ENCODE measurements around the gene RBFOX2. TPM values are rescaled to one million over a fixed set of nuclear protein-coding genes. Genes with fewer than 3 reads are reported as not detected.

Gene RBFOX2
- total and polyA plus RNA-seq, 2 donors (not counting 1 experiment from before 2014, with no cell fraction given), result not detected

DNA sequence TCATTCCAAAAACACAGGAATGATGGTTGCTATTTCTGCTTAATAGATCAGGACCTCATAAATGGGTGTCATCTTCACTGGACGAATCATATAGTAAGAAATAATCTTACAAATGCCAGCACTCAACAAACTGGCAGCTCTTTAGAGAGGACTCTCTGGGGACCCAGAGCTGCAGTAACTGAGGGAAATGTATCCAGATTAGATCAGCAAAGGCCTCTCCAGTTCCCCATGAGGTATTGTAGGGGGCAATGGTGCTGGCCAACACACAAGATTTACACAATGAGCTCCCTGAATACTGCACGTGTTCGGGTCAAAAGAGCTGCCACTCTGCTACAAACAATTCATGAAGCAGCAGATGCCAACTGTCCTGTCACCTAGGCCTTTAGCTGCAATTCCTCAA is 110.2 kb downstream of the RBFOX2 start:
- POLR2A ChIA-PET, result no interaction called here
- WGBS (ENCODE audit: insufficient coverage), result 93% methylated on average over 2 of the region's 3 CpGs

DNA sequence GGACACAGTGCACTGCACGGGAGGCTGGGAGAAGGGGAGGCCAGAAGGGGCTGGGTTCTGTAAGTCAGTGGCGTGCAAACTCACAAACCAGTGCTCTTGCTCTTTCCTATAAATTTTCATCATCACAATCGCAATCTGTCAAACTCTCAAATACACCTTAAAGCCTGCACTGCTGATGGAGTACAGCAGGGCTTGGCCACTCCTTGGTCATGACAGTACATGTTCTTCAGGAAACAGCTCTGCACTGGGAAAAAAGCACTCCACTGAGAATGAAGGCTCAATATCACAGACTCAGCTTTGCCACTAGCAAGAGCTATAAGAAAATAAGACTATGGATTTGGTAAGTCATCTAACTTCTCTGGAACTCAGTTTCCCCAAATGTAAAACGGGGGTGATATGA is 111.0 kb downstream of the RBFOX2 start:
- Histone ChIP-seq H3K4me2 (replicated peaks; ENCODE audit: low read depth, low read length, poor library complexity, severe bottlenecking) (no peak overlapping the region), H3K4me3 (ENCODE audit: control extremely low read depth in 1 of 5, extremely low read depth in 1 of 5, insufficient read depth in 1 of 5, low read depth in 2 of 5, low read length in 4 of 5) (no peak overlapping the region), H3K9me3 (ENCODE audit: control extremely low read depth in 1 of 3, control insufficient read depth in 2 of 3, insufficient read depth in 1 of 3, low read length in 2 of 3) (no peaks in the 10 kb centered on the region), H3K4me1 (ENCODE audit: control insufficient read depth in 2 of 2, insufficient read depth in 2 of 2, low read length in 2 of 2) (peaks cover 5 to 13% of the 10 kb centered on the region in 2 donors), H3K27ac (ENCODE audit: low read length in 2 of 2) (no peak overlapping the region), H2AFZ (ENCODE audit: insufficient read depth, low read depth, low read length, poor library complexity, severe bottlenecking) (no peak overlapping the region), H3K9ac (ENCODE audit: low read length) (no peak overlapping the region), H3K27me3 (replicated peaks in 1 of 4; ENCODE audit: control extremely low read depth in 1 of 4, control insufficient read depth in 3 of 4, insufficient read depth in 4 of 4, low read length in 3 of 4) (peaks cover 0 to 18% (median 9%) of the 10 kb centered on the region in 4 experiments), H3K36me3 (replicated peaks in 1 of 2; ENCODE audit: control extremely low read depth in 1 of 2, control insufficient read depth in 1 of 2, extremely low read depth in 1 of 2, insufficient read depth in 2 of 2, low read length in 1 of 2) (no peaks in the 10 kb centered on the region), H4K20me1 (ENCODE audit: control insufficient read depth, insufficient read depth, low read length, poor library complexity, severe bottlenecking) (no peaks in the 10 kb centered on the region), H3K79me2 (ENCODE audit: control insufficient read depth, insufficient read depth, low read length) (no peaks in the 10 kb centered on the region)
- ATAC-seq (ENCODE audit: low read depth) (no peak), DNase-seq (no peak)
- H3K27ac Mint-ChIP-seq, result no peak overlapping the region
- no peak overlapping the region for H3K4me3 Mint-ChIP-seq
- POLR2A ChIA-PET, result no interaction called here
- H3K4me1 Mint-ChIP-seq, result peaks cover 14% of the 10 kb centered on the region
- 100% methylated on average over 1 of the region's 4 CpGs for WGBS (ENCODE audit: insufficient coverage)
- H3K9me3 Mint-ChIP-seq (ENCODE audit: insufficient read depth), result no peaks in the 10 kb centered on the region
- peaks cover 40% of the 10 kb centered on the region for H3K27me3 Mint-ChIP-seq
- CTCF ChIA-PET, result no interaction called here
- intact Hi-C loops (cut with micrococcal nuclease), result no loop called here
- TF ChIP-seq, protein P1, sequence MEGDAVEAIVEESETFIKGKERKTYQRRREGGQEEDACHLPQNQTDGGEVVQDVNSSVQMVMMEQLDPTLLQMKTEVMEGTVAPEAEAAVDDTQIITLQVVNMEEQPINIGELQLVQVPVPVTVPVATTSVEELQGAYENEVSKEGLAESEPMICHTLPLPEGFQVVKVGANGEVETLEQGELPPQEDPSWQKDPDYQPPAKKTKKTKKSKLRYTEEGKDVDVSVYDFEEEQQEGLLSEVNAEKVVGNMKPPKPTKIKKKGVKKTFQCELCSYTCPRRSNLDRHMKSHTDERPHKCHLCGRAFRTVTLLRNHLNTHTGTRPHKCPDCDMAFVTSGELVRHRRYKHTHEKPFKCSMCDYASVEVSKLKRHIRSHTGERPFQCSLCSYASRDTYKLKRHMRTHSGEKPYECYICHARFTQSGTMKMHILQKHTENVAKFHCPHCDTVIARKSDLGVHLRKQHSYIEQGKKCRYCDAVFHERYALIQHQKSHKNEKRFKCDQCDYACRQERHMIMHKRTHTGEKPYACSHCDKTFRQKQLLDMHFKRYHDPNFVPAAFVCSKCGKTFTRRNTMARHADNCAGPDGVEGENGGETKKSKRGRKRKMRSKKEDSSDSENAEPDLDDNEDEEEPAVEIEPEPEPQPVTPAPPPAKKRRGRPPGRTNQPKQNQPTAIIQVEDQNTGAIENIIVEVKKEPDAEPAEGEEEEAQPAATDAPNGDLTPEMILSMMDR (IDR thresholded peaks at IDR 0.05), result no peak
- TF ChIP-seq EZH2 (IDR thresholded peaks at IDR 0.05; ENCODE audit: borderline replicate concordance, insufficient read depth, low read depth, low read length, poor library complexity, severe bottlenecking), result no peak

More for the DNA sequence above, 110.2 kb downstream of the RBFOX2 start:
- CTCF ChIA-PET, result no interaction called here
- Histone ChIP-seq H3K4me1 (ENCODE audit: control insufficient read depth in 2 of 2, insufficient read depth in 2 of 2, low read length in 2 of 2) (peaks cover 5 to 13% of the 10 kb centered on the region in 2 donors), H3K27me3 (replicated peaks in 1 of 4; ENCODE audit: control extremely low read depth in 1 of 4, control insufficient read depth in 3 of 4, insufficient read depth in 4 of 4, low read length in 3 of 4) (peaks cover 0 to 18% (median 8%) of the 10 kb centered on the region in 4 experiments), H3K36me3 (replicated peaks in 1 of 2; ENCODE audit: control extremely low read depth in 1 of 2, control insufficient read depth in 1 of 2, extremely low read depth in 1 of 2, insufficient read depth in 2 of 2, low read length in 1 of 2) (no peaks in the 10 kb centered on the region), H2AFZ (ENCODE audit: insufficient read depth, low read depth, low read length, poor library complexity, severe bottlenecking) (no peak overlapping the region), H3K27ac (ENCODE audit: low read length in 2 of 2) (no peak overlapping the region), H3K4me2 (replicated peaks; ENCODE audit: low read depth, low read length, poor library complexity, severe bottlenecking) (no peak overlapping the region), H3K9me3 (ENCODE audit: control extremely low read depth in 1 of 3, control insufficient read depth in 2 of 3, insufficient read depth in 1 of 3, low read length in 2 of 3) (no peaks in the 10 kb centered on the region), H4K20me1 (ENCODE audit: control insufficient read depth, insufficient read depth, low read length, poor library complexity, severe bottlenecking) (no peaks in the 10 kb centered on the region), H3K79me2 (ENCODE audit: control insufficient read depth, insufficient read depth, low read length) (no peaks in the 10 kb centered on the region), H3K4me3 (ENCODE audit: control extremely low read depth in 1 of 5, extremely low read depth in 1 of 5, insufficient read depth in 1 of 5, low read depth in 2 of 5, low read length in 4 of 5) (no peak overlapping the region), H3K9ac (ENCODE audit: low read length) (no peak overlapping the region)
- H3K27ac Mint-ChIP-seq, result no peak overlapping the region
- H3K27me3 Mint-ChIP-seq, result peaks cover 40% of the 10 kb centered on the region
- TF ChIP-seq, protein P1 (IDR thresholded peaks at IDR 0.05), result no peak
- no peak for TF ChIP-seq EZH2 (IDR thresholded peaks at IDR 0.05; ENCODE audit: borderline replicate concordance, insufficient read depth, low read depth, low read length, poor library complexity, severe bottlenecking)
- H3K9me3 Mint-ChIP-seq (ENCODE audit: insufficient read depth), result no peaks in the 10 kb centered on the region
- intact Hi-C loops (cut with micrococcal nuclease), result no loop called here
- peaks cover 14% of the 10 kb centered on the region for H3K4me1 Mint-ChIP-seq
- H3K4me3 Mint-ChIP-seq, result no peak overlapping the region
- DNase-seq, result no peak
- no peak for ATAC-seq (ENCODE audit: low read depth)

Data from B cell (primary cell).